Tibial artery (tissue), 4 donors: Measurements from ENCODE around the gene CHP2.
A peak's percentile ranks its signal among the peaks of the same experiment; 100 is the strongest.

ENCODE experiments used
- DNase-seq, 2 donors: peaks; one replicate each; pipeline ENCODE4 v3.0.0-alpha.2; 2019
- H3K27ac ChIP-seq, 2 donors: fragments of 200-600 bp; sonication (generic) in 1 of 2; 1 replicate in 1 of 2; 2 replicates in 1 of 2; pipeline ENCODE4 v1.5.1; 2018 to 2019; ENCODE audit warnings: mild to moderate bottlenecking in 1 of 2
- H3K27me3 ChIP-seq, 2 donors: fragments of 200-600 bp; sonication (generic) in 1 of 2; one replicate each; pipeline versions ENCODE4 v1.5.1 to v1.6.0; 2016 to 2019
- H3K36me3 ChIP-seq, 3 donors: fragments of 200-600 bp; sonication (generic) in 2 of 3; one replicate each; pipeline ENCODE4 v1.5.1; 2016 to 2019; ENCODE audit warnings: mild to moderate bottlenecking in 2 of 3
- H3K4me1 ChIP-seq, 4 donors: fragments of 200-600 bp; sonication (generic) in 2 of 4; 1 replicate in 3 of 4; 2 replicates in 1 of 4; pipeline ENCODE4 v1.5.1; 2016 to 2019
- H3K4me3 ChIP-seq, 2 donors: fragments of 200-600 bp; sonication (generic) in 1 of 2; 1 replicate in 1 of 2; 2 replicates in 1 of 2; pipeline ENCODE4 v1.5.1; 2018 to 2019; ENCODE audit warnings: mild to moderate bottlenecking in 2 of 2
- H3K9me3 ChIP-seq, 3 donors: fragments of 200-600 bp; sonication (generic) in 1 of 3; one replicate each; pipeline ENCODE4 v1.5.1; 2016 to 2019
- CTCF ChIP-seq, 2 experiments: fragments of 200-600 bp in 1 of 2; fragments of 450-650 bp in 1 of 2; IDR thresholded peaks; one replicate each; pipeline ENCODE4 v1.5.1; 2017 to 2019; ENCODE audit warnings: antibody characterized with exemption in 2 of 2, mild to moderate bottlenecking in 1 of 2, moderate library complexity in 1 of 2
- intact Hi-C: fragments of 100-400 bp; cut with DNase I; formaldehyde crosslinking; loops from one replicate; pipeline ENCODE4 v1.15.0; 2023; ENCODE audit warnings: low total_unique reads

Gene CHP2

GRCh38 chr16:23754594-23755483, at the start of gene CHP2:
Gene CHP2, plus strand, starts transcription at chr16:23755026. Its CDS starts 24 bp downstream, at chr16:23755050.
- Histone ChIP-seq H3K4me3 (peak within 1 kb of the TSS in 1 of 2 donors; percentile 29), H3K9me3 (no peaks in the 10 kb centered on the region), H3K27me3 (peaks cover 0 to 41% of the 10 kb centered on the region in 2 donors), H3K4me1 (peaks cover 0 to 13% (median 8%) of the 10 kb centered on the region in 4 donors), H3K27ac (no peak within 1 kb of the TSS), H3K36me3 (no peaks in the 10 kb centered on the region)
- intact Hi-C loops = no loop called here
- DNase-seq = no peak
- no peak for TF ChIP-seq CTCF (IDR thresholded peaks at IDR 0.05)

GRCh38 chr16:23705517-23705902, 49.3 kb upstream of the CHP2 start:
- no peaks in the 10 kb centered on the region for H3K4me1 ChIP-seq
- H3K4me3 ChIP-seq = no peak overlapping the region
- no peak for TF ChIP-seq CTCF (IDR thresholded peaks at IDR 0.05)
- no peak overlapping the region for H3K27ac ChIP-seq
- intact Hi-C loops = no loop called here
- peaks cover 0 to 19% (median 13%) of the 10 kb centered on the region in 3 donors for H3K9me3 ChIP-seq
- no peak for DNase-seq
- no peaks in the 10 kb centered on the region for H3K36me3 ChIP-seq
- H3K27me3 ChIP-seq = peaks cover 0 to 20% of the 10 kb centered on the region in 2 donors

GRCh38 chr16:23706439-23706838, 48.4 kb upstream of the CHP2 start:
- H3K9me3 ChIP-seq = peaks cover 0 to 24% (median 20%) of the 10 kb centered on the region in 3 donors
- H3K27me3 ChIP-seq = peaks cover 0 to 25% of the 10 kb centered on the region in 2 donors
- intact Hi-C loops = no loop called here
- no peaks in the 10 kb centered on the region for H3K36me3 ChIP-seq
- TF ChIP-seq CTCF (IDR thresholded peaks at IDR 0.05) = no peak
- no peak for DNase-seq
- H3K4me1 ChIP-seq = no peaks in the 10 kb centered on the region
- no peak overlapping the region for H3K4me3 ChIP-seq
- no peak overlapping the region for H3K27ac ChIP-seq

- DNase-seq = no peak
- H3K27me3 ChIP-seq = peaks cover 0 to 55% of the 10 kb centered on the region in 2 donors
- no peak for TF ChIP-seq CTCF (IDR thresholded peaks at IDR 0.05)
- H3K27ac ChIP-seq = no peak overlapping the region
- peaks cover 0 to 24% (median 20%) of the 10 kb centered on the region in 3 donors for H3K9me3 ChIP-seq
- H3K4me1 ChIP-seq = no peaks in the 10 kb centered on the region
- intact Hi-C loops = no loop called here
- no peak overlapping the region for H3K4me3 ChIP-seq
- H3K36me3 ChIP-seq = no peaks in the 10 kb centered on the region
Measured at GRCh38 chr16:23709536-23709935, 45.3 kb upstream of the CHP2 start.

GRCh38 chr16:23710008-23710407, 44.8 kb upstream of the CHP2 start:
- no peak overlapping the region for H3K27ac ChIP-seq
- H3K4me1 ChIP-seq = no peaks in the 10 kb centered on the region
- DNase-seq = no peak
- H3K36me3 ChIP-seq = no peaks in the 10 kb centered on the region
- peaks cover 0 to 24% (median 20%) of the 10 kb centered on the region in 3 donors for H3K9me3 ChIP-seq
- TF ChIP-seq CTCF (IDR thresholded peaks at IDR 0.05) = no peak
- H3K27me3 ChIP-seq = peaks cover 0 to 59% of the 10 kb centered on the region in 2 donors
- intact Hi-C loops = no loop called here
- no peak overlapping the region for H3K4me3 ChIP-seq
